HepG2 (cell line): ENCODE measurements around the gene MFRP. TPM values are rescaled to one million over a fixed set of nuclear protein-coding genes. Genes with fewer than 3 reads are reported as not detected.
A peak's percentile ranks its signal among the peaks of the same experiment; 100 is the strongest.

Experiments
- ATF4 ChIP-seq, 2 experiments: fragments of 450-650 bp in 1 of 2; sonication (generic) in 1 of 2; formaldehyde crosslinking; IDR thresholded peaks; 2 replicates each; pipeline versions ENCODE4 v1.5.0 to v1.8.0; 2020 to 2022; ENCODE audit warnings: mild to moderate bottlenecking in 1 of 2, missing genetic modification reagents in 1 of 2
- DZIP1 ChIP-seq: sonication (generic); formaldehyde crosslinking; IDR thresholded peaks from 2 replicates; pipeline ENCODE4 v1.5.0; 2020; ENCODE audit warnings: mild to moderate bottlenecking, missing genetic modification reagents
- HOXA7 ChIP-seq: sonication (generic); formaldehyde crosslinking; IDR thresholded peaks from 2 replicates; pipeline ENCODE4 v1.8.1; 2022; ENCODE audit warnings: mild to moderate bottlenecking, missing genetic modification reagents, moderate library complexity
- KMT2B ChIP-seq: IDR thresholded peaks from 2 replicates; pipeline ENCODE4 v1.6.1; 2016; ENCODE audit warnings: missing genetic modification reagents, missing compliant biosample characterization
- NRL ChIP-seq: sonication (generic); formaldehyde crosslinking; IDR thresholded peaks from 2 replicates; pipeline ENCODE4 v1.5.0; 2020; ENCODE audit warnings: missing genetic modification reagents, mild to moderate bottlenecking, moderate library complexity, borderline replicate concordance
- POGZ ChIP-seq: sonication (generic); formaldehyde crosslinking; IDR thresholded peaks from 2 replicates; pipeline ENCODE4 v1.4.0; 2020; ENCODE audit warnings: mild to moderate bottlenecking, missing genetic modification reagents
- RBM22 ChIP-seq: fragments of 200-400 bp; formaldehyde crosslinking; optimal IDR thresholded peaks from 2 replicates; pipeline ENCODE3; 2017; ENCODE audit warnings: mild to moderate bottlenecking, low read length, moderate library complexity
- SRY ChIP-seq: sonication (generic); formaldehyde crosslinking; IDR thresholded peaks from 2 replicates; pipeline ENCODE4 v1.8.0; 2022; ENCODE audit warnings: mild to moderate bottlenecking, missing genetic modification reagents
- TEF ChIP-seq: sonication (generic); formaldehyde crosslinking; IDR thresholded peaks from 2 replicates; pipeline ENCODE4 v1.5.0; 2020; ENCODE audit warnings: missing genetic modification reagents
- TFDP1 ChIP-seq: IDR thresholded peaks from 2 replicates; pipeline ENCODE4 v1.6.1; 2016; ENCODE audit warnings: missing compliant biosample characterization, missing genetic modification reagents, borderline replicate concordance
- TGIF2 ChIP-seq: IDR thresholded peaks from 2 replicates; pipeline ENCODE4 v1.6.1; 2016; ENCODE audit warnings: control low read depth, missing compliant biosample characterization
- THAP11 ChIP-seq: IDR thresholded peaks from 2 replicates; pipeline ENCODE4 v1.6.1; 2016; ENCODE audit warnings: missing biosample characterization, missing genetic modification reagents
- ZBTB21 ChIP-seq: sonication (generic); formaldehyde crosslinking; IDR thresholded peaks from 2 replicates; pipeline ENCODE4 v1.4.0; 2020; ENCODE audit warnings: missing genetic modification reagents
- ZBTB4 ChIP-seq: sonication (generic); formaldehyde crosslinking; IDR thresholded peaks from 2 replicates; pipeline ENCODE4 v1.4.0; 2020; ENCODE audit warnings: missing genetic modification reagents, mild to moderate bottlenecking, borderline replicate concordance
- ZBTB42 ChIP-seq: sonication (generic); formaldehyde crosslinking; IDR thresholded peaks from 2 replicates; pipeline ENCODE4 v1.5.0; 2020; ENCODE audit warnings: mild to moderate bottlenecking, missing genetic modification reagents
- ZNF180 ChIP-seq: sonication (generic); formaldehyde crosslinking; IDR thresholded peaks from 2 replicates; pipeline ENCODE4 v1.4.0; 2020; ENCODE audit warnings: low read depth, missing genetic modification reagents, borderline replicate concordance
- ZNF263 ChIP-seq: sonication (generic); formaldehyde crosslinking; IDR thresholded peaks from 2 replicates; pipeline ENCODE4 v1.4.0; 2020; ENCODE audit warnings: missing genetic modification reagents
- ZNF441 ChIP-seq: sonication (generic); formaldehyde crosslinking; IDR thresholded peaks from 2 replicates; pipeline ENCODE4 v1.7.0; 2021; ENCODE audit warnings: missing genetic modification reagents, borderline replicate concordance
- ZNF562 ChIP-seq: sonication (generic); formaldehyde crosslinking; IDR thresholded peaks from 2 replicates; pipeline ENCODE4 v1.8.0; 2022; ENCODE audit warnings: missing genetic modification reagents, borderline replicate concordance
- ZNF691 ChIP-seq: sonication (generic); formaldehyde crosslinking; IDR thresholded peaks from 2 replicates; pipeline ENCODE4 v1.4.0; 2020; ENCODE audit warnings: missing genetic modification reagents, low read depth, mild to moderate bottlenecking, borderline replicate concordance
- polyA plus RNA-seq, 8 experiments: library from polyadenylated mRNA; depleted of rRNA in 3 of 8; stranded (reverse) in 7 of 8; unstranded in 1 of 8; fragments of >200 nt; fragmentation: Illumina TruSeq in 4 of 8; extraction: Trizol in 4 of 8; gene quantifications; 2 replicates each; pipeline versions ENCODE4 v1.2.1 to v1.2.3, GENCODE V29; 2011 to 2016; ENCODE audit warnings: low read depth in 4 of 8, missing spikeins in 1 of 8, mixed read lengths in 1 of 8; ENCODE audit not compliant: insufficient read depth in 1 of 8
- total RNA-seq, 5 experiments: library from RNA; depleted of rRNA; stranded (reverse); fragments of >200 nt; fragmentation: Illumina TruSeq; extraction: Trizol; gene quantifications; 2 replicates each; pipeline ENCODE4 v1.2.3, GENCODE V29; 2016; ENCODE audit warnings: low read depth in 1 of 5

The MFRP gene
- total and polyA plus RNA-seq, 2 of the 13 experiments (the other 11 are each of a cell fraction or from before 2014, with no cell fraction given), result not detected

GRCh38 chr11:119319136-119319699, 27.3 kb downstream of the MFRP start (continued):
- TF ChIP-seq SRY (no peak), ZBTB21 (no peak), TFDP1 (no peak), RBM22 (no peak), THAP11 (CRISPR knock-in tag) (0 out of 2 replicates have a peak, but pooled peaks have one; percentile 4), ZBTB42 (CRISPR knock-in tag) (no peak), KMT2B (CRISPR knock-in tag) (no peak), POGZ (no peak), ATF4 (CRISPR knock-in tag; IDR thresholded peaks at IDR 0.05) (no peak), DZIP1 (CRISPR knock-in tag) (no peak), HOXA7 (CRISPR knock-in tag) (no peak), TGIF2 (CRISPR knock-in tag) (no peak), ZNF562 (CRISPR knock-in tag) (no peak), NRL (CRISPR knock-in tag) (0 out of 2 replicates have a peak, but pooled peaks have one; percentile 62), ZNF691 (no peak), ZNF180 (CRISPR knock-in tag) (no peak), ZBTB4 (no peak), ZNF441 (CRISPR knock-in tag) (no peak), ZNF263 (CRISPR knock-in tag) (0 out of 2 replicates have a peak, but pooled peaks have one; percentile 41), TEF (no peak)
